Melanocyte of skin (primary cell): ENCODE measurements around the gene ZNF780A. TPM values are rescaled to one million over a fixed set of nuclear protein-coding genes. Genes with fewer than 3 reads are reported as not detected.

Experiments used
- total RNA-seq, 2 donors: library from RNA; depleted of rRNA; stranded (reverse); fragments of >200 nt; gene quantifications; 2 replicates each; pipeline ENCODE4 v1.2.3, GENCODE V29; 2012

The ZNF780A gene
- total RNA-seq = 10 to 100 TPM in 1 of 2 donors, 1 to 10 TPM in 1; 7.9 to 12.0 TPM

DNA sequence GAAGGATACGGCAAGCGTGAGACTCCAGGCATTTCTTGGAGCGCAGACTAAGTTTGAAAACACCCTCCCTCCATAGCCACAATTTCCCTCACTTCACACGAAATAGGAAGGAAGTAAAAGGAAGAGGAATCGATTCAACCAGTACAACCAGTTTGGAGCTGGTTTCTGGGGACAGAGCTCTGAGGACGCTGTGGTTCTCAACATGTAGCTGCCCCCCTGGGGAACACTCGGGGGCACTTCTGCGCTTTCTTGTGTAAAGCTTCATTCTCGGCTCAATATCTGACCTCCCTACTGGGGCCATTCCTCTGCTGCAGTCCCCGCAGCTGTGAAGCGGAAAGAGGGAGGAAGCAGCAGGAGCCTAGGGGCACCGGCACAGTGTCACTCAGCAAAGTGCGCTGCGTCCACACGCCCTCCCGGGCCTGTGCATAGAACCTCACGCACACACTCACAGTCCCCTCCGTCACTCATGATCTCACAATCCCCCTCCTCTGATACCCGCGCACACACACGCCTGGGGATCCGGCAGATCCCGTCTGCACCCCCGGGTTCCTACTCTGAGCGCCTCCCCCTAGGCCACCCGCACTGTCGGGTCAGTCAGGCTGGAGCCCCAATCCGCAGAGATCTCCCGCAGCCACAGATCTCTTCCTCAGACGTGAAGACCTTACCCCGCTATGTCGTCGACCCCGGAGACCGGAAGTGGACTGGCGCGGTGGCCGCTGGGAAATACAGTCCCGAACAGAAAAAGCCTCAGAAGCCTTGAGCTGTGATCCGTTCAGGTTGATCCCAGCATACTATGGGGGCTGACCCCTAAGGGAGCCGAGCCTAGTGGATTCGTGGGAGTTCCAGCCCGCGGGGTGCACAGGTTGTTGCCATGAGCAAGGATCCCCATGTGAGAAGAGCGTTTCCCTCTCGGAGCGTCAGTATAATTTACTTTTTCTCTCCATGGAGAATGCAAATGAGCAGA is at the start of gene ZNF780A:
ZNF780A (minus strand) TSS at position 703 of the 964 bp plus-strand sequence. CDS start 6,190 bp downstream, outside the sequence.

DNA sequence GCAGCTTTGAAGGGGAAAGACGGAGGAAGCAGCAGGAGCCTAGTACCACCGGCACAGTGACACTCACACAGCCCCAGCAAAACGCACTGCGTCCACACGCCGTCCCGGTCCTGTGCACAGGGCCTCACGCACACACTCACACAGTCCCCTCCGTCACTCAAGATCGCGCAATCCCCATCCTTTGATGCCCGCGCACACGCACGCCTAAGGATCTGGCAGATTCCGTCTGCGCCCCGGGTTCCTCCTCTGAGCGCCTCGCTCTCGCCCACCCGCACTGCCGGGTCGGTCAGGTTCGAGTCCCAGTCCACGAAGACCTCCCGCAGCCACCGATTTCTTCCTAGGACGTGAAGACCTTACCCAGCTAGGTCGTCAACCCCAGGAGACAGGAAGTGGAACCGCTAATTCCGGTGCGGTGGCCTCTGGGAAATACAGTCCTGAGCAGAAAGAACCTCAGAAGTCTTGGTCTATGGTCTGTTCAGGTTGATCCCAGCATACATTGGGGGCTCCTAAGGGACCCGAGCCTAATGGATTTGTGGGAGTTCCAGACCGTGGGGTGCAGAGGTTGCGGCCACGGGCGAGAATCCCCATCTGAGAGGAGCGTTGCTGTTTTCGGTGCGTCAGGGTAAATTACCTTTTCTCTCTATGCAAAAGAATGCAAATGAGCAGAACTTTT is 34.8 kb downstream of the ZNF780A start, which contains the start of gene ZNF780B:
ZNF780B (minus strand) TSS at position 400 of the 673 bp plus-strand sequence. CDS start 5,899 bp downstream, outside the sequence.

Other genes with a start within 250 kb of the ZNF780A start
- 100 to 1,000 TPM in 1 of 2 donors, 10 to 100 TPM in 1; 59.2 to 166 TPM for gene FBL, start 244.6 kb downstream of the ZNF780A start, total RNA-seq
- under 1 TPM; under 0.01 to 0.33 TPM for gene FCGBP, start 156.3 kb downstream of the ZNF780A start, total RNA-seq
- gene PSMC4, start 119.8 kb downstream of the ZNF780A start, total RNA-seq = 100 to 1,000 TPM; 163 to 225 TPM
- 1 to 10 TPM; 5.5 to 5.7 TPM for gene ZNF546, start 93.9 kb downstream of the ZNF780A start, total RNA-seq
- 10 to 100 TPM; 11.7 to 19.0 TPM for gene ZNF780B, start 34.7 kb downstream of the ZNF780A start, total RNA-seq
- 10 to 100 TPM; 13.3 to 15.1 TPM for gene MAP3K10, start 100.5 kb upstream of the ZNF780A start, total RNA-seq
- not detected for gene TTC9B, start 127.4 kb upstream of the ZNF780A start, total RNA-seq
- gene CCNP, start 135.7 kb upstream of the ZNF780A start, total RNA-seq = under 1 TPM in 1 of 2 donors, not detected in 1; 0.33 TPM
- 100 to 1,000 TPM; 112 to 116 TPM for gene AKT2, start 194.4 kb upstream of the ZNF780A start, total RNA-seq